ENCODE data around the gene LAMA4.

GRCh38 chr6:112128208-112128607 is 126.2 kb downstream of the LAMA4 start:
- TF ChIP-seq CTCF (IDR thresholded peaks at IDR 0.05) (no peak), POLR2A (IDR thresholded peaks at IDR 0.05) (no peak)

All from uterus (tissue), 2 donors.